Muscle layer of colon (tissue), 2 donors: Measurements from ENCODE around the gene CAB39.

ENCODE experiments used
- H3K27ac ChIP-seq: one replicate; pipeline ENCODE4 v1.7.0; 2013; ENCODE audit warnings: low read depth, mild to moderate bottlenecking, low read length, moderate library complexity
- H3K27me3 ChIP-seq, 2 donors: one replicate each; pipeline ENCODE4 v1.7.0; 2013; ENCODE audit warnings: low read length in 2 of 2, mild to moderate bottlenecking in 2 of 2; ENCODE audit not compliant: insufficient read depth in 2 of 2, control insufficient read depth in 1 of 2
- H3K36me3 ChIP-seq: one replicate; pipeline ENCODE4 v1.7.0; 2013; ENCODE audit warnings: mild to moderate bottlenecking, low read length; ENCODE audit not compliant: insufficient read depth
- H3K4me1 ChIP-seq: one replicate; pipeline ENCODE4 v1.7.0; 2013; ENCODE audit warnings: mild to moderate bottlenecking, low read length; ENCODE audit not compliant: insufficient read depth
- H3K4me3 ChIP-seq, 2 donors: one replicate each; pipeline ENCODE4 v1.7.0; 2013; ENCODE audit warnings: low read length in 2 of 2, low read depth in 1 of 2, mild to moderate bottlenecking in 1 of 2, moderate library complexity in 1 of 2
- H3K9ac ChIP-seq: one replicate; pipeline ENCODE4 v1.7.0; 2013; ENCODE audit warnings: low read length
- H3K9me3 ChIP-seq: one replicate; pipeline ENCODE4 v1.7.0; 2013; ENCODE audit warnings: mild to moderate bottlenecking, low read length
- donor health status: abdominal sarcoma.
- donor health status: Adenocarcinoma of cecum.

The CAB39 gene

DNA sequence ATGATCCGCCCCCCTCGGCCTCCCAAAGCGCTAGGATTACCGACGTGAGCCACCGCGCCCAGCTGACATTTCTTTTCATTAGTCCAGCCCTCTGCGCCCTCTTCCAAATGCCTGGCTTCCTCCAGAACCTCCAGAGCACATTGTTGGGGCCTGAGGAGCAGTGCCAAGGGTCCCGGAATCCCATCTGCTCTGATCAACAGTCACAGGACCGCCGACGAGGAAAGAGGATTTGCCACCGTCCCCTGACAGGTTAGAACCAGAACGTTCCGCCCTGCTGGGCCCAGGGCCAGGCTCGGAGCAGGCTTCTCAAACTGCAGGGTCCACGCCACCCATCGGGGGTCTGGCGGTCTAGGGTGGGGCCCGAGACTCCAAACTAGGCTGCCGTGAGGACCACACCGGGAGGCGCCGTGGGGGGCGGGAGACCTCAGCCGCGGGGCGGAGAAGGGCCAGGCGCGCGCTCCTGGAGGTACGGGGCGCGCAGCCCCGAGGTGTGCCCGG is 115.2 kb downstream of the CAB39 start:
- Histone ChIP-seq H3K4me3 (peak overlapping the region in 1 of 2 donors; percentile 4), H3K4me1 (peaks cover 8% of the 10 kb centered on the region), H3K36me3 (no peaks in the 10 kb centered on the region), H3K27ac (no peak overlapping the region), H3K9me3 (no peaks in the 10 kb centered on the region), H3K27me3 (peaks cover 0 to 24% of the 10 kb centered on the region in 2 donors), H3K9ac (no peak overlapping the region)

DNA sequence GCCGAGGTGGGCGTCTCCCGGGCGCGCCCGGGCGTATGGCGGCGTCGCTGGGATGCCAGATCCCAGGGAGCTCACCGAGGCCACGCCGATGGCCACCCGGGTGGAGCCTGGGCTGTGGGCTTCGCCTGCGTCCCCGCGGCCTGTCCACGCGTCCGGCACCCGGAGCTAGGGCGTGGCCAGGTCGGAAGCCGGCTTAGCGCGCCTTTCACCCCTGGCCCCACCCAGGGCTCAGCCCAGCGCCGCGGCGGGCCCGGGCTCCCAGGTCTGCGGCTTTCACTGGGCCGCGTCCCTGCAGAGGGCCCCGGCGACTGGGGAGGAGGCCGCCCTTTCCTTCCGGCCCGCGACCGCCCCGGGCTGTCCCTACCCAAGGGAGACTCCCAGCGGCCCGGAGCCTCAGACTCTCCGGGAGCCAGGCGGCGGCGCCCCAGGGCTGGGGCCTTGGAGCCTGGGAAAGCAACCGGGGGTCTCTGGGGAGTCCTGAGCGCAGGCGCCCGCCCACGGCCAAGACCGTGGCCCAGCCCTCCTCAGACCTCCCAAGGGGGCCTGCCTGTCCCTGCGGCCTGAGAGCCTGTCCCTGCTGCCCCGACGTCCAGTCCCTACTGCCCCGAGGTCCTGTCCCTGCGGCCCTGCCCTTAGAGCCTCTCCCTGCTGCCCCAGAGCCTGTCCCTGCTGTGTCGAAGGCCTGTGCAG is 115.8 kb downstream of the CAB39 start:
- H3K27me3 ChIP-seq = peaks cover 0 to 24% of the 10 kb centered on the region in 2 donors
- no peak overlapping the region for H3K9ac ChIP-seq
- peaks cover 8% of the 10 kb centered on the region for H3K4me1 ChIP-seq
- H3K9me3 ChIP-seq = no peaks in the 10 kb centered on the region
- peak overlapping the region in 1 of 2 donors; percentile 4 for H3K4me3 ChIP-seq
- H3K27ac ChIP-seq = no peak overlapping the region
- H3K36me3 ChIP-seq = no peaks in the 10 kb centered on the region

DNA sequence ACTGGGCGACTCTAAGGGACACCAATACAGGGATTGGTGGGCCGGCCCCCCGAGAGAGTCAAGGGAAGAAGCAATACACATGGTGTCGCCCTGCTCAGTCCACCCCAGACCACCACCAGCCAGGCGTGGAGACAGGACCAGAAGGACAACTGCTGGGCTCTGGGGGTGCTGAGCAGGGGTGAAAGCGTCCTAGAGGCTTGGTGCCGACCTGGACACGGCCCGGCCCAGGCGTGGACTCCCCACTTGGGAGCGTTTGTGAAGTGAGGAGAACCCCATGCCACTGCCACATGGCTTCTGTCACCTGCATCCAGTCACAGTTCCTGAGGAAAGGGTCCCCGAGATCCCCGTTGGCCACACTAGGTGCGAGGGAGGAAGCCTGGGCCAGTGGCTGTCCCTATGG is 116.7 kb downstream of the CAB39 start:
- Histone ChIP-seq H3K9me3 (no peaks in the 10 kb centered on the region), H3K4me1 (peaks cover 3% of the 10 kb centered on the region), H3K27me3 (peaks cover 0 to 24% of the 10 kb centered on the region in 2 donors), H3K4me3 (no peak overlapping the region), H3K36me3 (no peaks in the 10 kb centered on the region), H3K9ac (no peak overlapping the region), H3K27ac (no peak overlapping the region)

DNA sequence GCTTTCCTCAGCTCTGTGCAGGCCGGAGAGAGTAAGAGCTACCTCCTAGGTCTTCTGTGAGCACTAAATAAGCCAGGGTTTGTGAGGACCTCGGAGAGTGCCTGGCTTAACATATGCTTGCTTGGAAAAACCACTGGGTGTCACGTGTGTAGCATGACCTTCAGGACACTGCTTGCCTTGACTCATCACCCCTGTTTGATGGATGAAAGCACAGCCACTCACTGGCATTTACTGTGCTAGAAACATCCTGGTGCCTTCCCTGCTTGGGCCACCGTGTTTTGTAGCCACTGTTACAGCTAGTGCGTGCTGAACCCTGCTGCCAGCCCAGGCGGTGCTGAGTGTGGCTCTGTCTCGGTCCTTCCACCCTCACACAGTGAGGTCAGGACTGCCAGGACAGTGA is 117.3 kb downstream of the CAB39 start:
- Histone ChIP-seq H3K9ac (no peak overlapping the region), H3K27me3 (peaks cover 0 to 24% of the 10 kb centered on the region in 2 donors), H3K27ac (no peak overlapping the region), H3K4me1 (no peaks in the 10 kb centered on the region), H3K36me3 (no peaks in the 10 kb centered on the region), H3K4me3 (no peak overlapping the region), H3K9me3 (no peaks in the 10 kb centered on the region)

DNA sequence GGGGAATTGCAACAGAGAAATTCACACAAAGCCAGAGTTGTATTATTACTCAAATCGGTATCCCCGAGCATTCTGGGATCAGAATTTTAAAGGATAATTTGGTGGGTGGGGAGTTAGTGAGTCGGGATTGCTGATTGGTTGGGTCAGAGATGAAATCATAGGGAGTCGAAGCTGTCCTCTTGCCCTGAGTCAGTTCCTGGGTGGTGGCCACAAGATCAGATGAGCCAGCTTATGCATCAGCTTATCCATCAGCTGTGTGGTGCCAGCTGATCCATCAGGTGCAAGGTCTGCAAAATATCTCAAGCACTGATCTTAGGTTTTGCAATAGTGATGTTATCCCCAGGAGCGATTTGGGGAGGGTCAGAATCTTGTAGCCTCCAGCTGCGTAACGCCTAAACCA is 117.8 kb downstream of the CAB39 start:
- Histone ChIP-seq H3K9ac (no peak overlapping the region), H3K4me1 (no peaks in the 10 kb centered on the region), H3K9me3 (no peaks in the 10 kb centered on the region), H3K36me3 (no peaks in the 10 kb centered on the region), H3K4me3 (no peak overlapping the region), H3K27me3 (peaks cover 0 to 24% of the 10 kb centered on the region in 2 donors), H3K27ac (no peak overlapping the region)

DNA sequence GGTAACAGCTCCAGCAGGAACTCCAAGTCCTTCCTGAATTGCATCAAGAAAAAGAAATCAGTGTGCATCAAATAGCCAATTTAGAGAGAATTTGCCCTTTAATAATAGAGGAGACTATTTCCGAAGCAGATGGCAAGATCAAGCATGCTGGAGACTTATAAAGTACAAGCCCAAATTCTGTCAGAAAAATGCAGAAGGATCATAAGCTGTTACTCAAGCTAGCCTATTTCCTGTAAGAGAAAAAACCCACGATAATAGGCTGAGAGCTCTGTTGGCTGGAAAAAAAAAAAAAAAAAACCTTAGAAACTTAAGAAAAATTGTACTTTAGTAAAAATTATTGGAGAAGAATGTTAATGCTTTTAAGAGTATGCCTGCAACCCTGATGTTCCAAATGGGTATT is 127.7 kb downstream of the CAB39 start:
- H3K36me3 ChIP-seq = no peaks in the 10 kb centered on the region

DNA sequence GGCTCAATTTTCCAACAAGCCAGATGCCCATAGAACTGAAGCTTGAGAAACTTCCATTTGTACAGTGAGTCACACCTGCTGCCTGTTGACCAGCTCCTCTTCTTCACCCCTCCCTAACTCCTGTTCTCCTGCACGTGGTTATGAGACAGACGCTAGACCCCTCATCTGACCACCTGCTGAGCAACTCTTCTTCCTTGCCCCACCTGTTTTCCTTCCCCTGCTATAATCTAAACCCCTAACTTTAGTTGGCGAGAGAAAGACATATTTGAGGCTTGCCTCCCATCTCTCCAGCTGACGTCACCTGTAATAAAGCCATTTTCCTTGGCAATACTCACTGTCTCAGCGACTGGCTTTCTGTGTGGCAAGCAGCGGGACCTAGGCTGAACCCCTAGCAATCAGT is 129.8 kb downstream of the CAB39 start:
- no peak overlapping the region for H3K9ac ChIP-seq
- H3K27me3 ChIP-seq = no peaks in the 10 kb centered on the region
- H3K4me3 ChIP-seq = no peak overlapping the region
- H3K9me3 ChIP-seq = peaks cover 5% of the 10 kb centered on the region
- no peak overlapping the region for H3K27ac ChIP-seq
- H3K36me3 ChIP-seq = no peaks in the 10 kb centered on the region
- no peaks in the 10 kb centered on the region for H3K4me1 ChIP-seq

More for the DNA sequence above, 127.7 kb downstream of the CAB39 start:
- Histone ChIP-seq H3K9ac (no peak overlapping the region), H3K4me1 (no peaks in the 10 kb centered on the region), H3K27ac (no peak overlapping the region), H3K27me3 (no peaks in the 10 kb centered on the region), H3K9me3 (peaks cover 5% of the 10 kb centered on the region), H3K4me3 (no peak overlapping the region)

DNA sequence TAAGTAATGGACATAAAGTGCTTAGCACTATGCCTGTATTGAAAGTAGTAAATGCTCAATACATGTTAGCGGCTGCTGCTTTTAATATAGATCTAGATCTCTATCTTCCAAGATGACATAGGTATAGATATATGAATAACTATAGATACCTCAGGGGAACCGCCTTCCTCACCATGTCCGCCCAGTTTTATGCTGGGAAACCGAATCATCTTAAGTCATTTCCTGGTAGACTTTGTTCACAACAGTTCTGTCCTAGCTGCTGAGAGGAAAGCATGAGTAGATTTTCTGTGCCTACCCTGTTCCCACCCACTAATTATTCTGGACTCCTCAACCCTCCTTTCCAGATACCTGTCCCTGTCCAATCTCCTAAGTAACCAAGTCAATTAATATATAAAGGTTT is 130.5 kb downstream of the CAB39 start:
- no peaks in the 10 kb centered on the region for H3K27me3 ChIP-seq
- H3K36me3 ChIP-seq = no peaks in the 10 kb centered on the region
- no peak overlapping the region for H3K27ac ChIP-seq
- H3K4me1 ChIP-seq = peaks cover 2% of the 10 kb centered on the region
- H3K9ac ChIP-seq = no peak overlapping the region
- H3K9me3 ChIP-seq = peaks cover 5% of the 10 kb centered on the region
- no peak overlapping the region for H3K4me3 ChIP-seq

DNA sequence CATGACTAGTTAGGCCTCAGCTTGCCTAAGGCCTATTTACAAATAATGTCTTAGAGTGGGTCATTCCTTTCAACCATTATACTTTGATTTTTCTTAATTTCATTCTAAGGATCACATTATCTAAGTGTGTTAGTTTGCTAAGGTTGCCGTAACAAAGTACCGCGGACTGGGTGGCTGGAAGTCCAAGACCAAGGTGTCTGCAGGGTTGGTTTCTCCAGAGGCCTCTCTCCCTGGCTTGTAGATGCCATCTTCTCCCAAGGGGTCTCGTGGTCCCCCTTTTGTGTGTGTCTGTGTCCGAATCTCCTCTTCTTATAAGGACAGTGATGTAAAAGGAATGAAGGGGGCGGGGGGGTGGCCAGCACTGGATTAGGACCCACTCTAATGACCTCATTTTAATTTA is 133.7 kb downstream of the CAB39 start:
- no peaks in the 10 kb centered on the region for H3K9me3 ChIP-seq
- H3K4me3 ChIP-seq = no peak overlapping the region
- peaks cover 4% of the 10 kb centered on the region for H3K4me1 ChIP-seq
- H3K36me3 ChIP-seq = no peaks in the 10 kb centered on the region
- H3K27me3 ChIP-seq = peaks cover 0 to 9% of the 10 kb centered on the region in 2 donors
- H3K9ac ChIP-seq = no peak overlapping the region
- H3K27ac ChIP-seq = no peak overlapping the region

DNA sequence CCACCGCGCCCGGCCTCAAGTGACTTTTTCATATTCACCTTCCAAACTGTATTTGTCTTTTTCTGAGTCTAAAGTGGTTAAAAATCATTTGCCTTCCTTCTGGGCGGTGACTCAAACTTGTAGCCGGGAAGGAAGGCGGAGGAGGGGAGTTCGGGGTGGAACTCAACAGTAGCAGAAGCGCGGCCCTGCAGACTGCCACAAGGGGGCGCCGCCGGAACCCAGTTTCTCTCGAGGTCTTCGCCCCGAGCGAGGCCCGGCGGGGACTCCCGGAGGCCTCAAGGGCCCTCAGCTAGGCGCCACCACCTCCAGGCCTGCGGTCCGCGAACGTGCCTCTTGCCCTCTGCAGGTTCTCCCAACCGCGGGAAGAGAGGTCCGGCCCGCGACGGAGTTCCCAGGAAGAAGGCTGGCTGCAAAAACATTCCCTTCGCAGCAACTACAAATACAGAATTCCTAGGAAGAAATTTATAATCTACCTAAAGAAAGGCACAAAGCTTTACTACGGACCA is 135.3 kb downstream of the CAB39 start:
- peaks cover 4% of the 10 kb centered on the region for H3K4me1 ChIP-seq
- H3K9me3 ChIP-seq = no peaks in the 10 kb centered on the region
- no peak overlapping the region for H3K27ac ChIP-seq
- H3K27me3 ChIP-seq = peaks cover 0 to 9% of the 10 kb centered on the region in 2 donors
- H3K4me3 ChIP-seq = peak overlapping the region in 1 of 2 donors; percentile 35
- no peaks in the 10 kb centered on the region for H3K36me3 ChIP-seq
- H3K9ac ChIP-seq = peak overlapping the region; percentile 50

DNA sequence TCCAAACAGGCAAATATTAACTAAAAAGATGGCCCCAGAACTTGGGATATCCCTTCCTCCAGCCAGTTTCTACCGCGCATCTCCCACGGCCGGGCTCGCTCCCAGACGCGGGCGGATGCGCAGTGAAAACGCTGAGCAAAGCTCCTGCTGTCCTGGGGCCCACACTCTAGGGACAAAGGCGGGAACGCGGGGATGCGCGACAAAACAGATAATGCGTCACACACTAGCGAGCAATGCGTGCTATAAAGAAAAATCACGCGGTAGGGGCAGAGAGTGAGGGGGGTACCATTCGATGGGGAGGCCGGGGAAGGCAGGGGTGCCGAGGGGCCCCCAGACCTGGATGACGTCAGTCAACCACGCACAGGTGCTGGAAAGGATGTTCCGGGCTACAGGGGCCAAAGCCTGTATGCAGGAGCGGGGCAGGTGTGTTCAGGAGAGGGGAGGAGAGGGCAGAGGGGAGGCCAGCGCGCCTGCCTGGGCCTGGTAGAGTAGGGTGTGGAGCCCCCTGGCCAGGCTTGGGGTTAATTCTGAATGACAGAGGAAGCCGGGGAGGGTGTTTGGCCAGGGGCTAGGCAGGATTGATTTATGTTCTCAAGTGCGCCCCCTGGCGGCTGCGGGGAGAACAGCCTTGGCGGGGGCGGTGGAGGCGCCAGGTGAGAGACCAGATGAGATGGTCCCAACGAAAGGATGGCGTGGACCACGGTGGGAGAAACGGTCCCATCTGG is 137.2 kb downstream of the CAB39 start:
- no peaks in the 10 kb centered on the region for H3K36me3 ChIP-seq
- H3K4me3 ChIP-seq = no peak overlapping the region

More for the DNA sequence above, 137.2 kb downstream of the CAB39 start:
- H3K9ac ChIP-seq = no peak overlapping the region
- H3K27me3 ChIP-seq = peaks cover 0 to 9% of the 10 kb centered on the region in 2 donors
- no peaks in the 10 kb centered on the region for H3K9me3 ChIP-seq
- H3K27ac ChIP-seq = no peak overlapping the region
- peaks cover 4% of the 10 kb centered on the region for H3K4me1 ChIP-seq
